HepG2 (cell line): ENCODE data around the gene HSF4. TPM values are rescaled to one million over a fixed set of nuclear protein-coding genes. Genes with fewer than 3 reads are reported as not detected.

Source experiments
- ARID4A ChIP-seq: sonication (generic); formaldehyde crosslinking; IDR thresholded peaks from 2 replicates; pipeline ENCODE4 v1.5.0; 2020; ENCODE audit warnings: mild to moderate bottlenecking, missing genetic modification reagents, borderline replicate concordance
- ATF6 ChIP-seq: sonication (generic); formaldehyde crosslinking; conservative IDR thresholded peaks from 2 replicates; pipeline ENCODE4 v1.4.0; 2020; ENCODE audit warnings: missing genetic modification reagents
- ATM ChIP-seq: fragments of 450-650 bp; IDR thresholded peaks from 2 replicates; pipeline ENCODE4 v1.7.1; 2017; ENCODE audit warnings: mild to moderate bottlenecking, borderline replicate concordance
- BCL6 ChIP-seq: IDR thresholded peaks from 2 replicates; pipeline ENCODE4 v1.6.1; 2016; ENCODE audit warnings: missing genetic modification reagents, missing compliant biosample characterization
- ELF4 ChIP-seq: sonication (generic); formaldehyde crosslinking; IDR thresholded peaks from 2 replicates; pipeline ENCODE4 v1.5.0; 2020; ENCODE audit warnings: missing genetic modification reagents, mild to moderate bottlenecking, moderate library complexity, borderline replicate concordance
- HCFC1 ChIP-seq: fragments of 150-350 bp; IDR thresholded peaks from 2 replicates; pipeline ENCODE4 v1.6.1; 2014; ENCODE audit warnings: low read depth, low read length
- IKZF1 ChIP-seq: fragments of 450-650 bp; IDR thresholded peaks from 2 replicates; pipeline ENCODE4 v1.7.1; 2016
- IRF2 ChIP-seq: IDR thresholded peaks from 2 replicates; pipeline ENCODE4 v1.6.1; 2018; ENCODE audit warnings: missing genetic modification reagents, missing compliant biosample characterization
- MYC ChIP-seq: sonication (generic); formaldehyde crosslinking; IDR thresholded peaks from 2 replicates; pipeline ENCODE4 v1.9.0; 2021; ENCODE audit warnings: missing genetic modification reagents, borderline replicate concordance
- NFKBIZ ChIP-seq: IDR thresholded peaks from 2 replicates; pipeline ENCODE4 v1.6.1; 2018; ENCODE audit warnings: missing genetic modification reagents, missing compliant biosample characterization
- PITX1 ChIP-seq: sonication (generic); formaldehyde crosslinking; IDR thresholded peaks from 2 replicates; pipeline ENCODE4 v1.5.1; 2020; ENCODE audit warnings: mild to moderate bottlenecking, missing genetic modification reagents
- POLR2A ChIP-seq, 2 experiments: IDR thresholded peaks; 2 replicates each; pipeline ENCODE4 v1.6.1; 2011; ENCODE audit warnings: low read depth in 2 of 2, low read length in 2 of 2, mild to moderate bottlenecking in 1 of 2, moderate library complexity in 1 of 2; ENCODE audit not compliant: insufficient read depth in 1 of 2
- TARDBP ChIP-seq: sonication (generic); formaldehyde crosslinking; IDR thresholded peaks from 2 replicates; pipeline ENCODE4 v1.8.0; 2022; ENCODE audit warnings: mild to moderate bottlenecking, missing genetic modification reagents
- ZC3H13 ChIP-seq: sonication (generic); formaldehyde crosslinking; IDR thresholded peaks from 2 replicates; pipeline ENCODE4 v1.8.1; 2023; ENCODE audit warnings: mild to moderate bottlenecking, missing genetic modification reagents, moderate library complexity
- ZMYM2 ChIP-seq: sonication (generic); formaldehyde crosslinking; IDR thresholded peaks from 2 replicates; pipeline ENCODE4 v1.8.0; 2022; ENCODE audit warnings: mild to moderate bottlenecking, missing genetic modification reagents
- ZMYM3 ChIP-seq: sonication (generic); formaldehyde crosslinking; IDR thresholded peaks from 2 replicates; pipeline ENCODE4 v1.5.1; 2020; ENCODE audit warnings: mild to moderate bottlenecking, missing genetic modification reagents
- ZNF205 ChIP-seq: IDR thresholded peaks from 2 replicates; pipeline ENCODE4 v1.6.1; 2018; ENCODE audit warnings: missing biosample characterization, missing genetic modification reagents
- ZNF276 ChIP-seq: sonication (generic); formaldehyde crosslinking; IDR thresholded peaks from 2 replicates; pipeline ENCODE4 v1.4.0; 2020; ENCODE audit warnings: mild to moderate bottlenecking, low read depth, missing genetic modification reagents
- ZNF460 ChIP-seq: sonication (generic); formaldehyde crosslinking; IDR thresholded peaks from 2 replicates; pipeline ENCODE4 v1.5.1; 2020; ENCODE audit warnings: missing genetic modification reagents, mild to moderate bottlenecking, borderline replicate concordance
- ZNF512 ChIP-seq: sonication (generic); formaldehyde crosslinking; IDR thresholded peaks from 2 replicates; pipeline ENCODE4 v1.4.0; 2020; ENCODE audit warnings: mild to moderate bottlenecking, missing genetic modification reagents
- ZNF563 ChIP-seq: sonication (generic); formaldehyde crosslinking; IDR thresholded peaks from 2 replicates; pipeline ENCODE4 v1.8.0; 2022; ENCODE audit warnings: mild to moderate bottlenecking, moderate library complexity, missing genetic modification reagents
- ZNF841 ChIP-seq: sonication (generic); formaldehyde crosslinking; IDR thresholded peaks from 2 replicates; pipeline ENCODE4 v1.8.1; 2023; ENCODE audit warnings: missing genetic modification reagents, borderline replicate concordance
- polyA plus RNA-seq, 8 experiments: library from polyadenylated mRNA; depleted of rRNA in 3 of 8; stranded (reverse) in 7 of 8; unstranded in 1 of 8; fragments of >200 nt; fragmentation: Illumina TruSeq in 4 of 8; extraction: Trizol in 4 of 8; gene quantifications; 2 replicates each; pipeline versions ENCODE4 v1.2.1 to v1.2.3, GENCODE V29; 2011 to 2016; ENCODE audit warnings: low read depth in 4 of 8, missing spikeins in 1 of 8, mixed read lengths in 1 of 8; ENCODE audit not compliant: insufficient read depth in 1 of 8
- total RNA-seq, 5 experiments: library from RNA; depleted of rRNA; stranded (reverse); fragments of >200 nt; fragmentation: Illumina TruSeq; extraction: Trizol; gene quantifications; 2 replicates each; pipeline ENCODE4 v1.2.3, GENCODE V29; 2016; ENCODE audit warnings: low read depth in 1 of 5

HSF4 gene
- total and polyA plus RNA-seq, 2 of the 13 experiments (the other 11 are each of a cell fraction or from before 2014, with no cell fraction given) = 3.5 to 16.9 TPM

GRCh38 chr16:67150833-67151396 is 13.6 kb upstream of the HSF4 start, which contains the start of gene B3GNT9 (continued):
- TF ChIP-seq ARID4A (CRISPR knock-in tag) (peak; percentile 88), ZNF460 (no peak), BCL6 (peak; percentile 24; the same call in 1 of the 2 replicates), PITX1 (CRISPR knock-in tag) (no peak), ZNF563 (CRISPR knock-in tag) (peak; percentile 44; the same call in 1 of the 2 replicates), ZNF512 (0 out of 2 replicates have a peak, but pooled peaks have one; percentile 39), ZNF205 (CRISPR knock-in tag) (no peak), ZMYM3 (CRISPR knock-in tag) (no peak), TARDBP (CRISPR knock-in tag) (peak; percentile 75; the same call in 1 of the 2 replicates), ELF4 (CRISPR knock-in tag) (no peak), NFKBIZ (CRISPR knock-in tag) (no peak), HCFC1 (no peak), ZMYM2 (CRISPR knock-in tag) (no peak), ZNF841 (no peak), MYC (CRISPR knock-in tag) (peak; percentile 37; the same call in 1 of the 2 replicates), POLR2A (IDR thresholded peaks at IDR 0.05; ENCODE audit: insufficient read depth in 1 of 2, low read depth in 2 of 2, low read length in 2 of 2) (peak; percentile 39 to 51; a peak in 2 of 4 replicates), ATF6 (CRISPR knock-in tag) (no peak), ATM (no peak), IKZF1 (no peak), IRF2 (no peak; the same call in 1 of the 2 replicates), ZNF276 (CRISPR knock-in tag) (peak; percentile 73; the same call in 1 of the 2 replicates), ZC3H13 (CRISPR knock-in tag) (peak; percentile 98)
